Endothelial cell of umbilical vein (primary cell): Measurements from ENCODE around the gene MKNK1. TPM values are rescaled to one million over a fixed set of nuclear protein-coding genes. Genes with fewer than 3 reads are reported as not detected.

ENCODE experiments used
- BruUV-seq: library from RNA; stranded (reverse); fragments of 400-500 nt; replicated peaks from 2 replicates; lab custom pipeline; 2021; lab: Mats Ljungman, UMichigan
- CTCF ChIA-PET: fragments of 300-600, 350-600 bp; sonication (Branson Sonifier 250); formaldehyde crosslinking; loops from one replicate; lab custom pipeline; 2021; ENCODE audit warnings: antibody characterized with exemption, inconsistent platforms; lab: Charles Lee
- POLR2A ChIA-PET: fragments of 300-600, 350-600 bp; sonication (Branson Sonifier 250); formaldehyde crosslinking; loops from one replicate; lab custom pipeline; 2021; ENCODE audit warnings: antibody characterized with exemption, inconsistent platforms; lab: Charles Lee
- DNase-seq: peaks from one replicate; pipeline ENCODE4 v3.0.0-alpha.2; 2011; ENCODE audit warnings: low read depth, low spot score
- FAIRE-seq: peaks from 2 replicates; lab custom pipeline; 2011; peaks lifted over from hg19 to GRCh38; lab: Jason Lieb, UNC
- H2AFZ ChIP-seq: 2 replicates; pipeline ENCODE4 v1.6.0; 2012; ENCODE audit warnings: low read depth, low read length, control low read depth, inconsistent platforms
- H3K27ac ChIP-seq: 2 replicates; pipeline ENCODE4 v1.5.1; 2011; ENCODE audit warnings: low read depth, mild to moderate bottlenecking, control low read depth, low read length, moderate library complexity; ENCODE audit not compliant: insufficient read depth
- H3K27me3 ChIP-seq, 2 experiments: 2 replicates each; pipeline versions ENCODE4 v1.6.0 to v1.6.1; 2011; ENCODE audit warnings: low read length in 2 of 2, mixed read lengths in 1 of 2; ENCODE audit not compliant: control insufficient read depth in 2 of 2, insufficient read depth in 2 of 2
- H3K36me3 ChIP-seq, 2 experiments: 2 replicates in 1 of 2; 3 replicates in 1 of 2; pipeline ENCODE4 v1.5.1; 2011; ENCODE audit warnings: low read length in 2 of 2, mild to moderate bottlenecking in 1 of 2, moderate library complexity in 1 of 2; ENCODE audit not compliant: control insufficient read depth in 2 of 2, insufficient read depth in 2 of 2; ENCODE audit errors: extremely low read depth in 1 of 2
- H3K4me1 ChIP-seq: 3 replicates; pipeline ENCODE4 v1.5.1; 2011; ENCODE audit warnings: mild to moderate bottlenecking, low read length; ENCODE audit not compliant: control insufficient read depth, insufficient read depth; ENCODE audit errors: extremely low read depth
- H3K4me2 ChIP-seq: 2 replicates; pipeline ENCODE4 v1.6.1; 2011; ENCODE audit warnings: low read length, control low read depth, mixed read lengths; ENCODE audit not compliant: insufficient read depth
- H3K4me3 ChIP-seq, 3 experiments: fragments of 200-600 bp in 1 of 3; sonication (generic), shearing (Covaris generic) in 1 of 3; replicated peaks in 1 of 3; 2 replicates each; pipeline ENCODE4 v1.5.1; 2011 to 2016; ENCODE audit warnings: control low read depth in 3 of 3, low read length in 3 of 3, mild to moderate bottlenecking in 2 of 3, inconsistent platforms in 1 of 3, low read depth in 1 of 3, moderate library complexity in 1 of 3; ENCODE audit not compliant: insufficient read depth in 1 of 3
- H3K79me2 ChIP-seq: 2 replicates; pipeline ENCODE4 v1.6.0; 2012; ENCODE audit warnings: low read length, inconsistent platforms; ENCODE audit not compliant: control insufficient read depth, insufficient read depth
- H3K9ac ChIP-seq: replicated peaks from 2 replicates; pipeline ENCODE3; 2011; ENCODE audit warnings: low read length, control low read depth; ENCODE audit not compliant: insufficient read depth; ENCODE audit errors: extremely low read depth
- H3K9me1 ChIP-seq: replicated peaks from 3 replicates; pipeline ENCODE4 v1.6.0; 2011; ENCODE audit warnings: mild to moderate bottlenecking, low read length; ENCODE audit not compliant: control insufficient read depth, insufficient read depth; ENCODE audit errors: extremely low read depth
- H3K9me3 ChIP-seq: replicated peaks from 2 replicates; pipeline ENCODE4 v1.5.1; 2012; ENCODE audit warnings: low read length, inconsistent platforms; ENCODE audit not compliant: control insufficient read depth, insufficient read depth
- H4K20me1 ChIP-seq: replicated peaks from 2 replicates; pipeline ENCODE3; 2011; ENCODE audit warnings: mild to moderate bottlenecking, low read length; ENCODE audit not compliant: control insufficient read depth, insufficient read depth; ENCODE audit errors: extremely low read depth
- EZH2 ChIP-seq: IDR thresholded peaks from 2 replicates; pipeline ENCODE4 v1.6.1; 2012; ENCODE audit warnings: borderline replicate concordance, low read depth, mild to moderate bottlenecking, moderate library complexity, low read length, inconsistent platforms; ENCODE audit not compliant: severe bottlenecking
- FOS ChIP-seq: IDR thresholded peaks from 2 replicates; pipeline ENCODE4 v1.6.1; 2011; ENCODE audit warnings: mild to moderate bottlenecking, low read length, moderate library complexity, borderline replicate concordance; ENCODE audit not compliant: insufficient read depth
- GATA2 ChIP-seq: IDR thresholded peaks from 2 replicates; pipeline ENCODE4 v1.7.0; 2011; ENCODE audit warnings: low read depth, mild to moderate bottlenecking, moderate library complexity, mixed read lengths, low read length; ENCODE audit not compliant: insufficient read length, insufficient read depth
- JUN ChIP-seq: IDR thresholded peaks from 2 replicates; pipeline ENCODE4 v1.6.1; 2011; ENCODE audit warnings: borderline replicate concordance, low read depth; ENCODE audit not compliant: insufficient read length, insufficient read depth
- MYC ChIP-seq: IDR thresholded peaks from one replicate; pipeline ENCODE4 v1.6.1; 2011; ENCODE audit warnings: mild to moderate bottlenecking, low read depth, low read length
- POLR2A ChIP-seq: IDR thresholded peaks from 2 replicates; pipeline ENCODE4 v1.6.1; 2012; ENCODE audit warnings: low read depth, mild to moderate bottlenecking, control low read depth, low read length
- POLR2AphosphoS5 ChIP-seq: IDR thresholded peaks from 2 replicates; pipeline ENCODE4 v1.6.1; 2012; ENCODE audit warnings: low read depth, mild to moderate bottlenecking, control low read depth, low read length, moderate library complexity; ENCODE audit not compliant: insufficient read depth
- dilution Hi-C: fragments of 300-500 bp; cut with MboI; formaldehyde crosslinking; loops from one replicate; pipeline ENCODE4 v1.15.0; 2019; ENCODE audit warnings: low sequenced_read_pairs; ENCODE audit not compliant: extremely low pct_ligation_motif_present
- intact Hi-C: fragments of 100-400 bp; cut with micrococcal nuclease; formaldehyde crosslinking; loops from one replicate; pipeline ENCODE4 v1.10.0; 2022
- polyA plus RNA-seq, 4 experiments: library from polyadenylated mRNA; depleted of rRNA in 3 of 4; stranded (reverse) in 3 of 4; unstranded in 1 of 4; fragments of >200 nt; gene quantifications; 2 replicates each; pipeline versions ENCODE4 v1.2.1 to v1.2.3, GENCODE V29; 2011 to 2012; ENCODE audit warnings: missing spikeins in 1 of 4
- total RNA-seq: library from RNA; stranded (reverse); gene quantifications from 2 replicates; pipeline ENCODE4 v1.2.3, GENCODE V29; 2021
- TF ChIP-seq, protein P1 (sequence below): IDR thresholded peaks from 2 replicates; pipeline ENCODE4 v1.6.1; 2011; ENCODE audit not compliant: insufficient read depth, insufficient read length
- TF ChIP-seq, protein P2 (sequence below), 2 donors: IDR thresholded peaks; 1 replicate in 1 of 2; 2 replicates in 1 of 2; pipeline ENCODE4 v1.5.1; 2011; ENCODE audit warnings: low read length in 2 of 2, mild to moderate bottlenecking in 2 of 2, moderate library complexity in 2 of 2, control low read depth in 1 of 2, inconsistent platforms in 1 of 2, low read depth in 1 of 2; ENCODE audit not compliant: insufficient read depth in 1 of 2; ENCODE audit errors: extremely low read depth in 1 of 2

MKNK1 gene
- total and polyA plus RNA-seq, 2 donors (not counting 3 experiments of a cell fraction or from before 2014, with no cell fraction given): 32.9 to 42.6 TPM

DNA sequence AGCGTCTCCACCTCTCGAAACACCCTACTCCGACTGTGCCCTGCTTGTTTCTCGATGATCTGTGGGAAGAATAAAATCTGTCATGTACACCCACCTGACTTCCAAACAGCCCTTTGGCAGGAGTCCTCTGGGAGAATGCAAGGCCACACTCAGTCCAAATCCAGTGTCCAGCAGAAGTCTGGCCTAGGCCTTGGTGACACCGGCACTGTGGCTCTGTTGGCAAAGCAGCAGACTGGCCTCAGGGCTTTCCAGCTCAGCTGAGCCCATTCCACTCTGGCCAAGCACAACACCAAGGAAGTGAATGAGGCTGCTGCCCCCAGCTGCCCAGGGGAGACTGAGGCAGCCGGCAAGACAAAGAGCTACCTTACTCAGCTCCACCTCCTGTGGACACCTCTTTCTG lies 27.5 kb downstream of the MKNK1 start:
- ChIA-PET CTCF (no interaction called here), POLR2A (no interaction called here)
- BruUV-seq: no TSS peak
- FAIRE-seq: no peak
- peaks cover 0 to 5% of the 10 kb centered on the region in 2 experiments for H3K36me3 ChIP-seq
- H3K9ac ChIP-seq: no peak overlapping the region
- H4K20me1 ChIP-seq: no peaks in the 10 kb centered on the region
- dilution Hi-C loops: no loop called here
- no peak overlapping the region for H3K27ac ChIP-seq
- no peak overlapping the region for H3K4me3 ChIP-seq
- no peak for DNase-seq
- intact Hi-C loops: no loop called here
- no peak overlapping the region for H3K4me2 ChIP-seq
- no peak overlapping the region for H2AFZ ChIP-seq
- no peaks in the 10 kb centered on the region for H3K79me2 ChIP-seq
- H3K27me3 ChIP-seq: no peaks in the 10 kb centered on the region
- H3K9me1 ChIP-seq: no peaks in the 10 kb centered on the region
- no peaks in the 10 kb centered on the region for H3K4me1 ChIP-seq
- no peaks in the 10 kb centered on the region for H3K9me3 ChIP-seq
- TF ChIP-seq POLR2AphosphoS5 (no peak), JUN (no peak), MYC (no peak)

DNA sequence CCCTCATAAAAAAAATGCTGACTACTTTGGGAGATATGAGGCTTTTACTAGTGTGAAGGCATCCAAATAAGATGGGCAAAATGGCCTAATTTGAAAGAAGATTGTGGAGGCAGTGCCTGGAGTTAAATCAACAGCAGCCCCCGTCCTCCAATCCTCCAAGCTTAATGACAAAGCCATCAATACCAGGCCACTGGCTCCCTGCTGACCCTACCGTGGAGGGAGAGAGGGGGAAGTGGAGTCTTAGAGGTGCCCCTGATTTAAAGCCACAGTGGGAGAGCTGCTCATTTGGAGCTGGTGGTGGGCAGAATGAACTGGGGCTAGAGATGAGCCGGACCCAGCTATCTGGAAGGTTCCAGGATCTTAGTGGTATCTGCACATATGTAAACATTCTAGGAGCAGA lies 28.3 kb downstream of the MKNK1 start:
- no TSS peak for BruUV-seq
- no peak overlapping the region for H3K4me2 ChIP-seq
- H4K20me1 ChIP-seq: no peaks in the 10 kb centered on the region
- DNase-seq (no peak), FAIRE-seq (no peak)
- ChIA-PET CTCF (interaction anchor here (0.9 kb wide), 2 partner anchors 10 to 43 kb away, joined by 3 read pairs; no protein-coding TSS in a partner anchor), POLR2A (no interaction called here)
- no peaks in the 10 kb centered on the region for H3K79me2 ChIP-seq
- H3K36me3 ChIP-seq: peaks cover 0 to 5% of the 10 kb centered on the region in 2 experiments
- no peaks in the 10 kb centered on the region for H3K4me1 ChIP-seq
- no peaks in the 10 kb centered on the region for H3K9me3 ChIP-seq
- H3K9ac ChIP-seq: no peak overlapping the region
- no peak overlapping the region for H3K4me3 ChIP-seq
- H2AFZ ChIP-seq: no peak overlapping the region
- TF ChIP-seq GATA2 (no peak), EZH2 (no peak), MYC (no peak), FOS (no peak), POLR2AphosphoS5 (no peak), JUN (no peak), POLR2A (no peak)
- TF ChIP-seq, protein P1, sequence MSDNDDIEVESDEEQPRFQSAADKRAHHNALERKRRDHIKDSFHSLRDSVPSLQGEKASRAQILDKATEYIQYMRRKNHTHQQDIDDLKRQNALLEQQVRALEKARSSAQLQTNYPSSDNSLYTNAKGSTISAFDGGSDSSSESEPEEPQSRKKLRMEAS: no peak
- TF ChIP-seq, protein P2, sequence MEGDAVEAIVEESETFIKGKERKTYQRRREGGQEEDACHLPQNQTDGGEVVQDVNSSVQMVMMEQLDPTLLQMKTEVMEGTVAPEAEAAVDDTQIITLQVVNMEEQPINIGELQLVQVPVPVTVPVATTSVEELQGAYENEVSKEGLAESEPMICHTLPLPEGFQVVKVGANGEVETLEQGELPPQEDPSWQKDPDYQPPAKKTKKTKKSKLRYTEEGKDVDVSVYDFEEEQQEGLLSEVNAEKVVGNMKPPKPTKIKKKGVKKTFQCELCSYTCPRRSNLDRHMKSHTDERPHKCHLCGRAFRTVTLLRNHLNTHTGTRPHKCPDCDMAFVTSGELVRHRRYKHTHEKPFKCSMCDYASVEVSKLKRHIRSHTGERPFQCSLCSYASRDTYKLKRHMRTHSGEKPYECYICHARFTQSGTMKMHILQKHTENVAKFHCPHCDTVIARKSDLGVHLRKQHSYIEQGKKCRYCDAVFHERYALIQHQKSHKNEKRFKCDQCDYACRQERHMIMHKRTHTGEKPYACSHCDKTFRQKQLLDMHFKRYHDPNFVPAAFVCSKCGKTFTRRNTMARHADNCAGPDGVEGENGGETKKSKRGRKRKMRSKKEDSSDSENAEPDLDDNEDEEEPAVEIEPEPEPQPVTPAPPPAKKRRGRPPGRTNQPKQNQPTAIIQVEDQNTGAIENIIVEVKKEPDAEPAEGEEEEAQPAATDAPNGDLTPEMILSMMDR (IDR thresholded peaks at IDR 0.05; ENCODE audit: extremely low read depth in 1 of 2, insufficient read depth in 1 of 2, low read depth in 1 of 2, low read length in 2 of 2): no peak
- dilution Hi-C loops (no loop called here), intact Hi-C loops (no loop called here)
- H3K27ac ChIP-seq: no peak overlapping the region
- H3K27me3 ChIP-seq: no peaks in the 10 kb centered on the region
- H3K9me1 ChIP-seq: no peaks in the 10 kb centered on the region
